GM18520 (cell line): Measurements from ENCODE around the gene TNS1.

Source experiments
- ATAC-seq: cut with Tn5 transposase; IDR thresholded peaks from one replicate; pipeline ENCODE4 v1.9.1; 2021; ENCODE audit not compliant: unreplicated experiment

Gene TNS1

GRCh38 chr2:217999595-217999959 lies 3.2 kb downstream of the TNS1 start:
- no peak for ATAC-seq

GRCh38 chr2:217998926-217999594 lies 3.7 kb downstream of the TNS1 start:
- ATAC-seq, result no peak

GRCh38 chr2:217997510-217997909 lies 5.3 kb downstream of the TNS1 start:
- ATAC-seq, result no peak

- ATAC-seq, result no peak
Measured at GRCh38 chr2:217996361-217996760, 6.4 kb downstream of the TNS1 start.

- no peak for ATAC-seq
Measured at GRCh38 chr2:217995731-217996231, 7.0 kb downstream of the TNS1 start.

GRCh38 chr2:217994776-217995274 lies 8.0 kb downstream of the TNS1 start:
- no peak for ATAC-seq

GRCh38 chr2:217993817-217994463 lies 8.9 kb downstream of the TNS1 start:
- ATAC-seq, result no peak

GRCh38 chr2:217993138-217993537 lies 9.7 kb downstream of the TNS1 start:
- no peak for ATAC-seq

GRCh38 chr2:217992061-217992460 lies 10.7 kb downstream of the TNS1 start:
- ATAC-seq, result no peak

GRCh38 chr2:217990791-217991465 lies 11.9 kb downstream of the TNS1 start:
- no peak for ATAC-seq

- no peak for ATAC-seq
Measured at GRCh38 chr2:217990389-217990788, 12.4 kb downstream of the TNS1 start.

- ATAC-seq, result no peak
Measured at GRCh38 chr2:217989221-217989948, 13.4 kb downstream of the TNS1 start.

- ATAC-seq, result no peak
Measured at GRCh38 chr2:217988840-217989204, 14.0 kb downstream of the TNS1 start.

- ATAC-seq, result no peak
Measured at GRCh38 chr2:217988014-217988839, 14.6 kb downstream of the TNS1 start.

GRCh38 chr2:217987391-217987790 lies 15.4 kb downstream of the TNS1 start:
- ATAC-seq, result no peak

GRCh38 chr2:217986256-217986961 lies 16.4 kb downstream of the TNS1 start:
- no peak for ATAC-seq

- no peak for ATAC-seq
Measured at GRCh38 chr2:217983276-217984233, 19.2 kb downstream of the TNS1 start.

GRCh38 chr2:217981971-217982370 lies 20.8 kb downstream of the TNS1 start:
- ATAC-seq, result no peak
